ENCODE measurements around the gene ANKS1B. TPM values are rescaled to one million over a fixed set of nuclear protein-coding genes. Genes with fewer than 3 reads are reported as not detected.

The ANKS1B gene
- polyA plus RNA-seq, 3 donors = not detected

DNA sequence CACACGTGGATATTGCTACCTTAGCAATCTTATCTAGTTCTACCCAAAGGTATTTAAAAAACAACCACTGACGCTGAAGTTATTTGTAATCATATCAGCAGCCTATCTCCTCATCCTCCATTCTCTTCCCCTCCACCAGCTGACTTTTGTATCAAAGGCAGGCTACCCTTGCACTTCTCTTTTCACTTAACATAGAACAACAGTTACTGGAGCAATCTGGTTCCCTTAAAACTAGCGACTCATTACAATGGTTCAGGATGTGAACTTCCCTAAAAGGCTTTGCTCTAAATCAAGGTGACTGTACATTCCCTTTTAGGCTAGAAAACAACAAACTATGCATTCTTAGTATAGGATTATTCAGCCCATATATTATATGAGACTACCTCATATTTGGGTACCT, 935.0 kb downstream of the ANKS1B start:
- intact Hi-C loops (cut with micrococcal nuclease) = no loop called here
- Mint-ChIP-seq H3K27ac (no peak overlapping the region), H3K36me3 (no peaks in the 10 kb centered on the region), H3K4me1 (no peaks in the 10 kb centered on the region), H3K27me3 (ENCODE audit: low read depth in 3 of 3) (peaks cover 0 to 9% (median 4%) of the 10 kb centered on the region in 3 donors), H3K4me3 (no peak overlapping the region), H3K9me3 (peaks cover 0 to 12% (median 9%) of the 10 kb centered on the region in 7 donors)
- Histone ChIP-seq H3K4me1 (ENCODE audit: control insufficient read depth in 1 of 2, insufficient read depth in 2 of 2, low read length in 2 of 2) (no peaks in the 10 kb centered on the region), H3K27me3 (ENCODE audit: control insufficient read depth in 2 of 2, insufficient read depth in 2 of 2, low read length in 2 of 2) (no peaks in the 10 kb centered on the region), H4K20me1 (ENCODE audit: insufficient read depth, low read length) (no peaks in the 10 kb centered on the region), H3K9me3 (replicated peaks in 1 of 2; ENCODE audit: control insufficient read depth in 1 of 2, insufficient read depth in 1 of 2, low read length in 2 of 2) (peaks cover 0 to 6% of the 10 kb centered on the region in 2 donors), H3K36me3 (replicated peaks in 1 of 2; ENCODE audit: control insufficient read depth in 1 of 2, insufficient read depth in 2 of 2, low read length in 2 of 2) (no peaks in the 10 kb centered on the region), H3K9ac (ENCODE audit: insufficient read depth, low read length, poor library complexity, severe bottlenecking) (no peak overlapping the region), H3K4me2 (replicated peaks; ENCODE audit: extremely low read depth, low read length, poor library complexity, severe bottlenecking) (no peak overlapping the region), H3K79me2 (ENCODE audit: insufficient read depth, low read length) (no peaks in the 10 kb centered on the region), H2AFZ (ENCODE audit: insufficient read depth, low read depth, low read length, poor library complexity, severe bottlenecking) (no peak overlapping the region), H3K4me3 (replicated peaks in 1 of 3; ENCODE audit: low read depth in 2 of 3, low read length in 3 of 3) (no peak overlapping the region), H3K27ac (ENCODE audit: low read depth in 1 of 2, low read length in 2 of 2) (no peak overlapping the region)
- 10% methylated on average over 2 of the region's 3 CpGs for WGBS (ENCODE audit: insufficient coverage)
- TF ChIP-seq, protein P1, sequence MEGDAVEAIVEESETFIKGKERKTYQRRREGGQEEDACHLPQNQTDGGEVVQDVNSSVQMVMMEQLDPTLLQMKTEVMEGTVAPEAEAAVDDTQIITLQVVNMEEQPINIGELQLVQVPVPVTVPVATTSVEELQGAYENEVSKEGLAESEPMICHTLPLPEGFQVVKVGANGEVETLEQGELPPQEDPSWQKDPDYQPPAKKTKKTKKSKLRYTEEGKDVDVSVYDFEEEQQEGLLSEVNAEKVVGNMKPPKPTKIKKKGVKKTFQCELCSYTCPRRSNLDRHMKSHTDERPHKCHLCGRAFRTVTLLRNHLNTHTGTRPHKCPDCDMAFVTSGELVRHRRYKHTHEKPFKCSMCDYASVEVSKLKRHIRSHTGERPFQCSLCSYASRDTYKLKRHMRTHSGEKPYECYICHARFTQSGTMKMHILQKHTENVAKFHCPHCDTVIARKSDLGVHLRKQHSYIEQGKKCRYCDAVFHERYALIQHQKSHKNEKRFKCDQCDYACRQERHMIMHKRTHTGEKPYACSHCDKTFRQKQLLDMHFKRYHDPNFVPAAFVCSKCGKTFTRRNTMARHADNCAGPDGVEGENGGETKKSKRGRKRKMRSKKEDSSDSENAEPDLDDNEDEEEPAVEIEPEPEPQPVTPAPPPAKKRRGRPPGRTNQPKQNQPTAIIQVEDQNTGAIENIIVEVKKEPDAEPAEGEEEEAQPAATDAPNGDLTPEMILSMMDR (IDR thresholded peaks at IDR 0.05) = no peak
- DNase-seq = peak in 1 of 3 donors; percentile 5

DNA sequence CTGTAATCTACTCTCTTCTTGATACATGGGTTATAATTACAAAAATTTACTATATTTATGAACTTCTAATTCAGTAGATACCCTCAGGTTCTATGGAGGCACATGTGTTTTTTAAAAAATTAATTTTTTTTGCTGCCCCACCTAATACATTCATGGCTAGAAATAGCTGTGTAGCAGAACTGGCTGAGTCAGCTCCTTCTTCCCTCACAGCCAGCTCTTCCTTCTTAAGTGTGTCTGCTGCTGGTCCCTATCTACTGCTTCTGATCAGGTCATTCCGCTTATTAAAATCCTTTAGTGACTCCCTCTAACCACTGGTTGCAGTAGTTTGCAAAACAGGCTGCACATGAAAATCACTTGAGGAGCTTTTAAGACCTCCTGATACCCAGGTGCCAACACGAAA, 939.6 kb downstream of the ANKS1B start:
- H3K9me3 Mint-ChIP-seq = peaks cover 0 to 12% (median 9%) of the 10 kb centered on the region in 7 donors
- no peaks in the 10 kb centered on the region for H3K36me3 Mint-ChIP-seq
- no peak overlapping the region for H2AFZ ChIP-seq (ENCODE audit: insufficient read depth, low read depth, low read length, poor library complexity, severe bottlenecking)
- peaks cover 0 to 6% of the 10 kb centered on the region in 2 donors for H3K9me3 ChIP-seq (replicated peaks in 1 of 2; ENCODE audit: control insufficient read depth in 1 of 2, insufficient read depth in 1 of 2, low read length in 2 of 2)
- intact Hi-C loops (cut with micrococcal nuclease) = no loop called here
- no peak overlapping the region for H3K4me2 ChIP-seq (replicated peaks; ENCODE audit: extremely low read depth, low read length, poor library complexity, severe bottlenecking)
- no peaks in the 10 kb centered on the region for H3K36me3 ChIP-seq (replicated peaks in 1 of 2; ENCODE audit: control insufficient read depth in 1 of 2, insufficient read depth in 2 of 2, low read length in 2 of 2)
- no peak overlapping the region for H3K27ac Mint-ChIP-seq
- H3K27ac ChIP-seq (ENCODE audit: low read depth in 1 of 2, low read length in 2 of 2) = no peak overlapping the region
- H3K4me1 Mint-ChIP-seq = no peaks in the 10 kb centered on the region
- TF ChIP-seq, protein P1 (IDR thresholded peaks at IDR 0.05) = no peak
- WGBS (ENCODE audit: insufficient coverage) = 94% methylated on average over 2 of the region's 2 CpGs
- H3K9ac ChIP-seq (ENCODE audit: insufficient read depth, low read length, poor library complexity, severe bottlenecking) = no peak overlapping the region
- peaks cover 2 to 8% (median 5%) of the 10 kb centered on the region in 3 donors for H3K27me3 Mint-ChIP-seq (ENCODE audit: low read depth in 3 of 3)
- no peaks in the 10 kb centered on the region for H3K79me2 ChIP-seq (ENCODE audit: insufficient read depth, low read length)
- no peaks in the 10 kb centered on the region for H3K27me3 ChIP-seq (ENCODE audit: control insufficient read depth in 2 of 2, insufficient read depth in 2 of 2, low read length in 2 of 2)
- H3K4me3 Mint-ChIP-seq = no peak overlapping the region
- no peak for DNase-seq
- H3K4me1 ChIP-seq (ENCODE audit: control insufficient read depth in 1 of 2, insufficient read depth in 2 of 2, low read length in 2 of 2) = no peaks in the 10 kb centered on the region
- H4K20me1 ChIP-seq (ENCODE audit: insufficient read depth, low read length) = no peaks in the 10 kb centered on the region
- H3K4me3 ChIP-seq (replicated peaks in 1 of 3; ENCODE audit: low read depth in 2 of 3, low read length in 3 of 3) = no peak overlapping the region

All from CD14-positive monocyte (primary cell).